Hepatocyte (in vitro differentiated cells): Measurements from ENCODE around the gene ANO6.
"Not testable (repeated sequence)": the region's sequence is repeated elsewhere in the genome, so short reads cannot be mapped to it uniquely, and the experiment has no call there.

Experiments
- CTCF ChIP-seq: fragments of 200-600 bp; sonication (generic); IDR thresholded peaks from 2 replicates; pipeline ENCODE4 v1.5.1; 2016; ENCODE audit warnings: antibody characterized with exemption, mild to moderate bottlenecking; ENCODE audit not compliant: poor library complexity
- EZH2 ChIP-seq: fragments of 200-600 bp; sonication (generic); IDR thresholded peaks from 2 replicates; pipeline ENCODE4 v1.6.1; 2016; ENCODE audit warnings: antibody characterized with exemption, mild to moderate bottlenecking, borderline replicate concordance
- EZH2phosphoT487 ChIP-seq: fragments of 200-600 bp; sonication (generic); IDR thresholded peaks from one replicate; pipeline ENCODE4 v1.6.1; 2018; ENCODE audit warnings: antibody characterized with exemption, mild to moderate bottlenecking, low read depth, moderate library complexity; ENCODE audit not compliant: unreplicated experiment, severe bottlenecking

GRCh38 chr12:45173293-45173692 is 42.6 kb upstream of the ANO6 start:
- peak; percentile 29 for TF ChIP-seq CTCF
- TF ChIP-seq EZH2phosphoT487, EZH2: not testable (repeated sequence)
